HG02571 (cell line): Measurements from ENCODE around the gene ZMPSTE24.
A peak's percentile ranks its signal among the peaks of the same experiment; 100 is the strongest.

Source experiments
- ATAC-seq: cut with Tn5 transposase; IDR thresholded peaks from one replicate; pipeline ENCODE4 v1.9.1; 2021; ENCODE audit warnings: mild to moderate bottlenecking, moderate library complexity; ENCODE audit not compliant: unreplicated experiment

ZMPSTE24 gene

GRCh38 chr1:40302475-40302874 is 44.4 kb downstream of the ZMPSTE24 start:
- no peak for ATAC-seq

- ATAC-seq = no peak
Observed at GRCh38 chr1:40303051-40303771, 45.2 kb downstream of the ZMPSTE24 start.

GRCh38 chr1:40303790-40304189 is 45.8 kb downstream of the ZMPSTE24 start:
- no peak for ATAC-seq

- ATAC-seq = no peak
Observed at GRCh38 chr1:40305451-40305850, 47.4 kb downstream of the ZMPSTE24 start.

- no peak for ATAC-seq
Observed at GRCh38 chr1:40305871-40306270, 47.8 kb downstream of the ZMPSTE24 start.

- ATAC-seq = no peak
Observed at GRCh38 chr1:40306296-40306695, 48.3 kb downstream of the ZMPSTE24 start.

GRCh38 chr1:40307186-40307585 is 49.1 kb downstream of the ZMPSTE24 start:
- no peak for ATAC-seq

GRCh38 chr1:40308036-40308727 is 50.1 kb downstream of the ZMPSTE24 start:
- no peak for ATAC-seq

- ATAC-seq = no peak
Observed at GRCh38 chr1:40309374-40310128, 51.5 kb downstream of the ZMPSTE24 start.

- no peak for ATAC-seq
Observed at GRCh38 chr1:40310129-40310461, 52.1 kb downstream of the ZMPSTE24 start.

GRCh38 chr1:40310983-40311642 is 53.1 kb downstream of the ZMPSTE24 start:
- no peak for ATAC-seq

- ATAC-seq = no peak
Observed at GRCh38 chr1:40311692-40312091, 53.7 kb downstream of the ZMPSTE24 start.

- no peak for ATAC-seq
Observed at GRCh38 chr1:40312238-40313205, 54.5 kb downstream of the ZMPSTE24 start.

GRCh38 chr1:40313329-40313957 is 55.4 kb downstream of the ZMPSTE24 start:
- ATAC-seq = no peak

- no peak for ATAC-seq
Observed at GRCh38 chr1:40313958-40314720, 56.1 kb downstream of the ZMPSTE24 start.

GRCh38 chr1:40314721-40315238 is 56.7 kb downstream of the ZMPSTE24 start:
- peak; percentile 3 for ATAC-seq

GRCh38 chr1:40315239-40315794 is 57.3 kb downstream of the ZMPSTE24 start:
- ATAC-seq = peak; percentile 33

GRCh38 chr1:40315795-40316594 is 58.0 kb downstream of the ZMPSTE24 start:
- ATAC-seq = no peak
